GM12892 (cell line): ENCODE data around the gene NEUROG2.

Experiments used
- POLR2A ChIP-seq: IDR thresholded peaks from 2 replicates; pipeline ENCODE4 v1.6.1; 2011; ENCODE audit warnings: low read depth, low read length, control low read depth
- TAF1 ChIP-seq: IDR thresholded peaks from 2 replicates; pipeline ENCODE4 v1.6.1; 2011; ENCODE audit warnings: low read depth, mild to moderate bottlenecking, control low read depth, low read length, borderline replicate concordance

DNA sequence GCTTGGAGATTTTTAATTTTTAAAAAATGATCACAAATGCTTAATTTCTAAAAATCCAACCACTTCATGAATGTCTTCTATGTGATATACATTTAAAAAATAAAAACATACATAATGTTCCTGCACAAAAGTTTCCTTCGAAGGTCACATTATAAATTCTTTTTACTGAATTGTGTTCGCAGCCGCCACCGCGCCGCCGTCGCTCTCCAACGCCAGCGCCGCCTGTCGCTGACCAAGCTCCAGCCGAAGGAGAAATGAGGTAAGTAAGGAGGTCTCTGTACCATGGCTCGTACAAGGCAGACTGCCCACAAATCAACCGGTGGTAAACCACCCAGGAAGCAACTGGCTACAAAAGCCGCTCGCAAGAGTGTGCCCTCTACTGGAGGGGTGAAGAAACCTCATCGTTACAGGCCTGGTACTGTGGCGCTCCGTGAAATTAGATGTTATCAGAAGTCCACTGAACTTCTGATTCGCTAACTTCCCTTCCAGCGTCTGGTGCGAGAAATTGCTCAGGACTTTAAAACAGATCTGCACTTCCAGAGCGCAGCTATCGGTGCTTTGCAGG lies 48.8 kb upstream of the NEUROG2 start:
- TF ChIP-seq TAF1 = no peak
- no peak for TF ChIP-seq POLR2A
